NCI-H446 (cell line): ENCODE results near the gene C1orf210.
A peak's percentile ranks its signal among the peaks of the same experiment; 100 is the strongest.

Source experiments
- DNase-seq, 2 experiments: peaks; one replicate each; lab custom pipeline; 2025; lab: John Stamatoyannopoulos, UW

Gene C1orf210

DNA sequence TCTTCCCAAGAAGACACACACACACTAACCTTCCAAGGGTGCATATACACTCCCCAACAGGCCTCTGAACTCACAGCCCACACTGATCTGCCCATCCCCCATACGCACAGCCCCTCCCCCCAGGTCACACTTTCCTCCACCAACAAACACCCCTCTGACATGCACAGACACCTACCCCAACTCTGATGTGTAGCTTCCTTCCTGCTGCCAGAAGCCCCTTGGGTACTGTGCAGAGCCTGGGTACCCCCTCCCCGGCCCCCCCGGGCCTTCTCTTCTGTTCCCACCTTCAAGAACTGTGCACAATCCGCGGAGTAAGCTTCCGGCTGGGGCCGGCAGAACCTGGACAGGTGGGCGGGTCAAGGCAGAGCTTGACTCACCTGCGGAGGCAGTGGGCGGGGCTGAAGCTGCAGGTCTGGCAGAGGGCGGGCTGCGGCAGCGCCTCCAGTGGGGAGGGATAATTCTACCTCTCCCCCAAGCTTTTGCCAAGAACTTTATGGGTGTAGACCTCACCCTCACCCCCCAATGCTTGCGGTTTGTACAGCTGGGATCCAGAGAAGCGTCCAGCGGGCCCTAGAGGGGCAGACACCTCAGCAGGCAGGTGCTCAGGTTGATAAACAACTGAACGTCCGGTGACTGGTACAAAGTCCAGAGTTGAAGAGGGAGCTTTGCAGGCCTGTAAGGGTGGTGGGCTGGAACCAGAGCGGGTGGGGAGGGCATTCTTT is at the start of gene C1orf210:
Gene C1orf210, minus strand, starts transcription at position 313 of the 722 bp plus-strand sequence. CDS start 2,311 bp downstream, outside the sequence.
- no peak for DNase-seq

DNA sequence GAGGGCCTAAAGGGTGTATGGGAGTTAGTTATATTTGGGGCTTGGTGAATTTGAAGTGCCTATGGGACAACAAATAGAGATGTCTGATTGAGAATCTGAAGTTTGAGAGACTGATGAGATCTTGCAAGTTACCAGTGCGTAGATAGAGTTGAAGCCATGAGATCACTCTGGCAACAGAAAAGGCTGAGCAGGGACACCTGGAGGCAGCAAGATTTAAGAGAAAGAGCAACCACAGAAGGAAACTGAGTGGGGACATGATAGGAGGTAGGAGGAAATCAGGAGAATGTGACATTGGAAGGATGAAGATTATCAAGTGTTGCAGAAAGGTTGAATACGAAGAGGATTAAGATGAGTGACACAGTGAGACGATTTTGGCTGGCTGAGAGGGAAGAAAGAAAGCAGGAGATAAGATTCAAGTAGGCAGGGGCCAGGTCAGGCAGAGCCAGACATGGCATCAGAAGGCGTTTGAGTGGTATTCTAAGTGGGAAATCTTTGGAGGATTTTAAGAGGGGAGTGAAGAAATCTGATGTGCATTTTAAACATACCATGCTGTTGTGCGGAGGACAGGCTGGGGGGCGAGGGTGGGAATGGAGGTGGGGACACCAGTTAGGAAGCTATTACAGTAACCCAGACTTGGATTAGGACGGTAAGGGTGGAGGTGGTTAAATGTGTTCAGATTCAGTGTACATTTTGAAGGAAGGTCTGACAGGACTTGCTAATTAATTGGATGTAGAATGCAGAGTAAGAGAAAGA is 49.2 kb upstream of the C1orf210 start:
- no peak for DNase-seq

DNA sequence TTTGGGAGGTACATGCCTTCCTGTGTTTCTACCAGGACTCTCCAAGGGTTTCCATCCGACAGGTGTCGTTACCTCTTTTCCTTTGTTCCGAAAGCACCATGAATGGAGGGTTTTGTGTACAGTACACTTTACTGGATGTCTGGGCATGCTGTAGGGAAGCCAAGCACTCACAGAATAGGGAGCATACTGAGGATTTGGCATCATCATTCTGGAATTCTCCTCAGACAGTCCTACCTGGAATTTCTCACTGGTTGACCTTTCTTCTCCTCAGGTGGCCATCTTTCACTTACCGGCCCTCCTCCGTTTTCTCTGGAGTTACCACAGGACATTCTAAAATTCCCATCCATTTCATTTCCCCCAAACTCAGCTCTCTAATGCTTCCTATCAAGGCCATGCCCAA is 46.3 kb upstream of the C1orf210 start:
- DNase-seq = no peak

DNA sequence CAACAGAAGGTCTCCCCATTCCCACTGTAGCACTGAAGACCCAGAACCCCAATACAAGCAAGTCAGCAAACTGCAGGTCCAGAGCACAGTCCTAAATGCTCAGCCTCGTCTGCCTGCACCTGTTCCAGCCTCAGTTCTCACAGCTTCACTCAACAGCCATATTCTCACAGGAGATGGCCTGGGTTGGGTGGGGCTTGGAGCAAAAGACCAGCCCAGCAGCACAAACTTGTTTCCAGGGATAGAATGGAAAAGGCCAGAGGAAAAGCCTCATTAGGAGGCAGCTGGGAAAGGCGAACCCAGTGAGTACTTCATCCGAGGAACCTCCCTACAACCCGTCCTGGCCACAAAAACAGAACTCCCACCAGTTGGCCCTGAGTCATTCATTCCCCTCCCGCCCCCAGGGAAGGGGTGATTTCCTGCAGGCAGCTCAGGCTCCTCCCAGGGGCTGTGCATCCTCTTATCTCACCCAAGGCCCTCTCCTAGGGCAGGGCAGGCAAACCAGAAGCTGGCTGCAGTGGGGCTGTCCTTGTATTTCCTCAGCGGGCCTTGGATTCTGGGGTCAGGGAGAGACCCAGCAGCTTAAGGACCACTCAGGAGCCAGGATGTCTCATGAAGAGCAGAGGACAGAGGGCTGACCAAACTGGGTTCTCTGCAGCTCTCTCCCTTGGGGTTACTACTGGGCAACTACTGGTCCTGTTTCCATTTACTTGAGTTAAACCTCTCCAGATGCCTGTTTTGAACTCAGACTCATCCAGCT is 44.8 kb upstream of the C1orf210 start:
- DNase-seq = no peak

DNA sequence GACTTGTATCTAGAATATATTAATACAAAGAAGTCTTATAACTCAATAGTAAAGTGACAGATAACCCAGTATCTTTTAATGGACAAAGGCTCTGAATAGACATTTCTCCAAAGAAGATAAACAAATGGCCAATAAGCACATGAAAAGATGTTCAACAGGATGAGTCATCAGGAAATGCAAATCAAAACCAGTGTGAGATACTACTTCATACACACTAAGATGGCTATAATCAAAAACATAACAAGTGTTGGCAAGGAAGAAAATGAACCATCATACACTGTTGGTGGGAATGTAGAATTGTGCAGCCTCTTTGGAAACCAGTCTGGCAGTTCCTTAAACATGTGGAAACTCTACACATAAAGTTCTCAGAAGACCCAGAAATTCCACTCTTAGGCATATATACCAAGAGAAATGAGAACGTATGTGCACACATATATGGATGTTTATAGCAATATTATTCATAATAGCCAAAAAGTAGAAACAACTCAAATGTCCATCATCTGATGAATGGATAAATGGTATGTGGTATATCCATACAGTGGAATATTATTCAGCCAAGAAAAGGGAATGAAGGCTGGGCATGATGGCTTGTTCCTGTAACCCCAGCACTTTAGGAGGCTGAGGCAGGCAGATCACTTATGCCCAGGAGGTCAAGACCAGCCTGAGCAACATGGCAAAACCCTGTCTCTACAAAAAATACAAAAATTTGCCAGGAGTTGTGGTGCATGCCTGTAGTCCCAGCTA is 42.3 kb upstream of the C1orf210 start:
- no peak for DNase-seq

DNA sequence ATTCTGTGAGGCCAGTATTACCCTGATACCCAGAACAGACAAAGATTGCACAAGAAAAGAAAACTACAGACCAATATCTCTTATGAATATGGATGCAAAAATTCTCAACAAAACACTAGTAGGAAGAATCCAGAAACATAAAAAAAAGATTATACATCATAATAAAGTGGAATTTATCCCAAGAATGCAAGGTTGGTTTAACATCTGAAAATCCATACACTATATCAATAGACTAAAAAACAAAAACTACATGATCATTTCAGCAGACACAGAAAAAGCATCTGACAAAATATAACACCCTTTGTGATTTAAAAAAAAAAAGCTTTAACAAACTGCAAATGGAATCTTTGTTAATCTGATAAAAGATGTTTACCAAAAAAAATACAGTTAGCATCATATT is 40.0 kb upstream of the C1orf210 start:
- DNase-seq = no peak

DNA sequence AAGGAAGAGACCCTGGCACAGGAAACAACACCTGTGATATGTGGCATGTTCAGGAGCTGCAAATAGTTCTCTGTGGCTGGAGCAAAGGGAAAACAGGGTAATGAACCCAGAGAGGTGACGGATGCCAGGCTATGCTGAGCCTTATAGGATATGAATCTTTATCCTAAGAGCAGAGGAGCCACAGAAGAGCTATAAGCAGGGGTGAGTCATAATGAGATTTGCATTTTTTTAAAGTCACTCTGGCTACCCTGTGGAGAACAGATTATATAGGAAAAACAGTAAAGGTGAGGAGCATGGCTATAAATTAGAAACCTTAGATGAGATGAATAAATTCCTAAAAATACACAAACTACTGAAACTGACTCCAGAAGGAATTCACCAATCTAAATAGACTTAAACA is 39.4 kb upstream of the C1orf210 start:
- DNase-seq = no peak

DNA sequence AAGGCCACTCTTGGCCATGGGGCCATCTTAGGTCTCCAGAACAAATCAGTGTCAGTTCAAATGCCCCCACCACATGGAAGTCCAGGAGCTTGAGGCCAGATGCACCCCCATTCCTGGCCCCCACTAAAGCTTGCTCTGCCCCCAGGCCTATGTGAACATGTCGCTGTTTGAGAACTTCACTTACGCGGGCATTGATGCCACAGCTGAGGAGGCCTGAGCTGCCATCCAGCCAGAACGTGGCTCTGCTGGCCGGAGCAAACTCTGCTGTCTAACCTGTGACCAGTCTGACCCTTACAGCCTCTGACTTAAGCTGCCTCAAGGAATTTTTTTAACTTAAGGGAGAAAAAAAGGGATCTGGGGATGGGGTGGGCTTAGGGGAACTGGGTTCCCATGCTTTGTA is 37.1 kb upstream of the C1orf210 start:
- DNase-seq = no peak

DNA sequence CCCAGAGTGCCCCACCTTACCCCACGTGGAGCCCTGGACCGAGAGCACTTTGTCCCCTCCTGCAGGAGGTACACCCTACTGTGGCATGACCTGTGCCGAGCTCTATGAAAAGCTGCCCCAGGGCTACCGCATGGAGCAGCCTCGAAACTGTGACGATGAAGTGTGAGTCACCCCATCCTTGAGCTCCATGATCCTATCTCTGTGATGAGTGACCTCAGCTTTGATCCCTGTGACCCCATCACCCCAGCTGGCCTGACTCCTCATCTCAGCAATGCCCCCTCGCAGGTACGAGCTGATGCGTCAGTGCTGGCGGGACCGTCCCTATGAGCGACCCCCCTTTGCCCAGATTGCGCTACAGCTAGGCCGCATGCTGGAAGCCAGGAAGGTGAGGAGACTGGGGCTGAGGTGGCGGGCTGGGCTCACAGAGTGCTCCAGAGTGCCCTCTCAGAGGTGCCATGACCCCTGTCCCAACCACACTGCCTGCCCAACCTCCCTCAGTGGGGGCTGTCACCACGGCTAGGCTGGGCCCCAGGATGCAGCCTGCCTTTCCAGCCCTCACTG is 36.0 kb upstream of the C1orf210 start:
- no peak for DNase-seq

DNA sequence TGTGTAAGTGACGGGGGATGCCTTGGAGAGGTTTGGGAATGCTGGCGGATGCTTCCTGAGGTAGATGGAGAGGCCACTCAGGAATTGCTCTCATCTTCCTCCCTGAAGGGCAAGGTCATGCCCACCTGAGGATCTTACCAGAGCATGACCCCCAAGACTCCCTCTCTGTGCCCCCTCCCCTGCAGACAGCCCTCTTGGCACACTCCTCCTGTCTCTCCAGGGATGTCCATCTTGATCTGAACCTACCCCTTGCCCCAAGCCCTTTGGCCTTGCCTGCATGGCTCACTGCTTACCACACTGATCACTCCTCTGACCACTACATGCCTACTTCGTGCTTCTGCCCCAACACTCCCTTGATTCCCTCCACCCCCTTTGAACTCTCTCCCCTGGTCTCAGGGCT is 34.4 kb upstream of the C1orf210 start:
- no peak for DNase-seq

DNA sequence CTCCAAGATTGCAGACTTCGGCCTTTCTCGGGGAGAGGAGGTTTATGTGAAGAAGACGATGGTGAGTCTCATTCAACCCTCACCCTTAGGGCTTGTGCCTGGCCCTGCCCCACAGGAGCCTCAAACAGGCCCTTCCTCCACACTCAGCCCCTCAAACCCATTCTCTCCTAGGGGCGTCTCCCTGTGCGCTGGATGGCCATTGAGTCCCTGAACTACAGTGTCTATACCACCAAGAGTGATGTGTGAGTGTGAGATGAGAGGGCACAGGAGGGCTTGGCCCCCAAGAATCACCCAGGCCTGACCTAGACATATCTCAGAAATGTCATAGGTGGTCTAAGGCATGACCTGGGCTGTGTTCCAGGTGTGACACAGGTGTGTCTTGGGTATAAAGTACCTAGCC is 33.9 kb upstream of the C1orf210 start:
- no peak for DNase-seq

DNA sequence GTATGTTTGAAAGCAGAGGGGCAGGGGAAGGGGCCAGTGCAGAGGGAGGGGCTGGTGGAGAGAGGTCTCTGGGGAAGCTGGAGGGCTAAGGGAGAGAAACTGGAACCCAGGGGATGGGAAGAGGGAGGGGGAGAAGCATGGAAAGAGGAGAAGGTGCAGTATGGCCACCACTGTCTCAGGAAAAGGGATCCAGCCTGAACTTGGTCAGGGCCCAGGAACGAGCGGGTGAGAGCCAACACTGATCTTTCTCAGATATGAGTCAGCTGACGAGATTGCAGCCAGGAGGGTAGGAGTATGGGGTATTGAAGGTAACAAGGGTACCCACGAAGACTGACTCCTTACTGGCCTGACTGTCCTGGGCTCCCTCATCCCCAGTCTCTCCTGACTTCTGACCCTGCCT is 33.5 kb upstream of the C1orf210 start:
- no peak for DNase-seq

DNA sequence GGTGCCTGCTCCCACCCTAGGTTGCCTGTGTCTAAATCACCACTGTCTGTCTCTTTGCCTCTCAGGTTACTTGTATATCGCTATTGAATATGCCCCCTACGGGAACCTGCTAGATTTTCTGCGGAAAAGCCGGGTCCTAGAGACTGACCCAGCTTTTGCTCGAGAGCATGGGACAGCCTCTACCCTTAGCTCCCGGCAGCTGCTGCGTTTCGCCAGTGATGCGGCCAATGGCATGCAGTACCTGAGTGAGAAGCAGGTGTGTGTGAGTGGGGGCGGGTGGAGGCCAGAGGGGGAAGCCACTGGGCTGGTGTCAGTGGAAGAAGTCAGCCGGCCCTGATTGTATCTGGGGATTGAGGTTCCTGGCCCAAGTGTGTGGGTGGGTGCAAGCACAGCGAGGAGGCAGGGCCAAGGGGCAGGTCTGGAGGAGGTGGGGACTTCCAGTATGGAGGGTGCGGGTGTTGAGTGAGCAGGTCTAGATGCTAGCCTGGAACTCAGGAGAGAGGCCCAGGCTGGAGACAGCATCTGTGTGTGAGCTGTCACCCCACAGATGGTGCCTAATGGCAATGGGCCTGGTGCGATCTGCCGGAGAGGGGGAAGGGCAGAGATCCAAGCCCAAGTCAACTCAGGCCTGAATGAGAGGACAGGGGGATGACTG is 32.6 kb upstream of the C1orf210 start:
- peak in 1 of 2 experiments; percentile 26 for DNase-seq

DNA sequence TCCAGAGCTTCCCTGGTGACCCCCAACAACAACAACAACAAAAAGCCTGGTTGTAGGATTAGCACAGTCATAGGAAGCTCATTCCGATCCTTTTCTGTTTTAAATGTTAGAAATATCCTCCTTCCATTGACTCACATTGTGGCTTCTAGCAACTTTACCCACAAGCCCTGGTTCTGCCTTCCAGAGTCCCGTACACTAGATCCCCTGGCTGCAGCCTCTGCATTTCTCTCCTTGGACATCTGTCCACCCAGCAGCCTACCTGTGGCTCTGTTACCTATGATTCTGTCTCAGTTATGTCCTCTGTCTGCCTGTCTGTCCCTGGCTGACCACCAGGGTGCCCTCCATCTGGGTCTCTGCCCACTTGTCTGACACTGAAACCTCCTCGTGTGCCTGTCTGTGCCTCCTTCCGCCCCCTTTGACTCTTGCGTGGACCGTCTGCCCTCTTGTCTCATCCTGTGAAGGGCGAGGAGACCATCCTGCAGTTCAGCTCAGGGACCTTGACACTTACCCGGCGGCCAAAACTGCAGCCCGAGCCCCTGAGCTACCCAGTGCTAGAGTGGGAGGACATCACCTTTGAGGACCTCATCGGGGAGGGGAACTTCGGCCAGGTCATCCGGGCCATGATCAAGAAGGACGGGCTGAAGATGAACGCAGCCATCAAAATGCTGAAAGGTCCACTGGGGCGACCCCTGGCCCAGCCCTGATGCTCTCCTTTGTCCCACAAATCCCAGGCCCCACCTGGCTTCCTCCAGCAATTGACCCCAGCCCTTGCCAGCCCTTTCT is 31.5 kb upstream of the C1orf210 start:
- DNase-seq = no peak

DNA sequence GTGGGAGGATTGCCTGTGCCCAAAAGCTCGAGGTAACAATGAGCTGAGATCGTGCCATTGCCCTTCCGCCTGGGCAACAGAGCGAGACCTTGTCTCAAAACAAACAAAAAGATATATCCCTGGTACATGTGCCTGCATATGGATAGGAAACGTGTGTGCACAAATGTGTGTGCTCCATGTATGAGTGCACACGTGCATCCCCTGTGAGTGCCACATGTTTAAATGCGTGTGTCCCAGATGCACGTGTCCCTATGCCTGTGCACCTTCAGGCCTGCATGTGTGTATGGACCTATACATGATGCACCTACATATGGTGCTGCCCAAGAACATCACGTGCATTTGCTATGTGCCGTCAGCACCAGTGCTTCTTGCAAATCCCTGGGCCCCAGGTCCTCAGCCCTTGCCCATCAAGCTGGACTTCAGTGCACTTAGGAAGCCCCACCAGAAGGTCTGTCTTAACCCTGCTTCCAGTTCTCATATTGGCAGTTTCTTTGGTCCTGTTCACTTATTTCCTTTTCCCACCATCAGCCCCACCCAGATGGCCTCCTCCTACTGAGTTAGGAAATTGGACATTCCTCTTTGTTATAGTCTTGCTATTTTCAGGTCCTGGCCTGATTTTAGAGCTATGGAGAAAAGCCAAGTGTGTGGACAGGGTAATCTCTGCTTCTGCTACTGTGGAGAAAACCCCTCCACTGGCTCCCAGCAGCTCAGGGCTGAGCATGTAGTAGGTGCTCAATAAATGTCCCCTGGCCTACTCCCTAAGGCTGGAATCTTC is 30.8 kb upstream of the C1orf210 start:
- DNase-seq = no peak

DNA sequence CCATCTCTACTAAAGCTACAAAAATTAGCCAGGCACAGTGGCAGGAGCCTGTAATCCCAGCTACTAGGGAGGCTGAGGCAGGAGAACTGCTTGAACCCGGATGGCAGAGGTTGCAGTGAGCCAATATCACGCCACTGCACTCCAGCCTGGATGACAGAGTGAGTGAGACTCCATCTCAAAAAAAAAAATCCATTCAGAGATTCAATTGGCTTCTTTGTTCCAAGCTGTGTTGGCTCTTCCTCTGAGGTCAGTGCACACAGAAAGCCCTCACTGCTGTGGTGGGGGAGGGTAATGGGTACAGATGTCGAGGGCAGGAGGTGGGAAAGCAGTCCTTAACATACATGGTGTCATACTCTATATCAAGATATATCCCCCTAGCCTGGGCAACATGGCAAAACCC is 30.1 kb upstream of the C1orf210 start:
- DNase-seq = no peak

DNA sequence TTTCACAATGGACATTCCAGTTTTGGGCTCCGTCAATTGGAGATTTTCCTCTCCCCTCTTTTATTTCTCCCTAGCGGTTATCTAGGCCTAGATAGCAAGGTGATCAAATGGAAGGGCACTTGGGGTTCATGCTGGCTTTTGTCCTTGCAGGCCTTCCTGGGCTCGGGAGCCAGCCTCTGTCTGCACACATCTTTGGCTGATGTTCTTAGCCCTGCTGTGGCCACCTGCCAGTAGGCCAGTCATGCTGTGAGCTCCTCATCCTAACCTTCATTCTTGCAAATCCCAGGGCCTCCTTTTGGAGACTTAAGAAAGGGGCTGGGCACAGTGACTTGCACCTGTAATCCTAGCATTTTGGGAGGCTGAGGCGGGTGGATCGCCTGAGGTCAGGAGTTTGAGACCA is 28.9 kb upstream of the C1orf210 start:
- DNase-seq = no peak

DNA sequence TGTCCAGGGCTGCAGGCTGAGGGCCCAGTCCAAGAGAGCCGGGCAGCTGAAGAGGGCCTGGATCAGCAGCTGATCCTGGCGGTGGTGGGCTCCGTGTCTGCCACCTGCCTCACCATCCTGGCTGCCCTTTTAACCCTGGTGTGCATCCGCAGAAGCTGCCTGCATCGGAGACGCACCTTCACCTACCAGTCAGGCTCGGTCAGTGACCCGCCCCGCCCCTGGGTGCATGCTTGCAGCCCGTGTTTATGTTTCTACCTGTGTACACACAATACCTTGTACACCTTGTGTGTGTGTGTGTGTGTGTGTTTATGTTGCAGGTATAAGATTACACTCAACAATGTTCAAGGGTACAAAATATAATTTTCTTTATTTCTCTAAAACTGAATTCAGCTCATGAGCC is 28.4 kb upstream of the C1orf210 start:
- no peak for DNase-seq

DNA sequence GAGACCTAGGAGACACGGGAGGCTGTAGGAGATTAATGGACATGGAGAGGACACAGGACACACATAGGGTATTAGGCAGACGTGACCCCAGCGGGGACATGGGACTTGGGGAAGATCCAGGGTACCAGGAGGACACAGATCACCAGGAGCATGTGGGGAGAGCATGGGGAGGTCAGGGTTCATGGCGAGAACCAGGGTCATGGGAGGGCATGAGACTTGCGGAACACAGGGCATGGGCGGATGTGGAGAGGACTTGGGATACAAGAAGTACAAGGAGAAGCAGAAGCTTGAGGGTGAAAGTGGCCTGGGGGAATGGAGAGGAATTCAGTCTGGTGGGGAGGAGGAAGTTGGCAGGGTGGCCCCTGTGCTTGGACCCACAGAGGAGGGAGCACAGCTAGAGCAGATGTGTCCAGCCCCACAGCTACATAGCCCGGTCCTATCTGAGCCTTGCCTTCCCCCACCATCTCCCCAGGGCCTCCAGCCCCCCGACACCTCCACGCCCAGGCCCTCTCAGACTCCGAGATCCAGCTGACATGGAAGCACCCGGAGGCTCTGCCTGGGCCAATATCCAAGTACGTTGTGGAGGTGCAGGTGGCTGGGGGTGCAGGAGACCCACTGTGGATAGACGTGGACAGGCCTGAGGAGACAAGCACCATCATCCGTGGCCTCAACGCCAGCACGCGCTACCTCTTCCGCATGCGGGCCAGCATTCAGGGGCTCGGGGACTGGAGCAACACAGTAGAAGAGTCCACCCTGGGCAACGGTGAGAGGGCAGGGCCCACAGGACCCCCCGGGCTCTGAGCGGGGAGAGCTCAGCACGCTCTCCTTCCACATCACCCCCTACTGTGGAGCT is 27.5 kb upstream of the C1orf210 start:
- no peak for DNase-seq
